Spleen (tissue), 11 donors: ENCODE measurements around the gene PGAP3. TPM values are rescaled to one million over a fixed set of nuclear protein-coding genes. Genes with fewer than 3 reads are reported as not detected.

ENCODE experiments used
- DNase-seq: peaks from one replicate; pipeline ENCODE4 v3.0.0-alpha.2; 2020
- H3K27ac ChIP-seq, 8 donors: fragments of 200-600 bp; sonication (generic) in 7 of 8; 1 replicate in 4 of 8; 2 replicates in 4 of 8; pipeline versions ENCODE4 v1.5.0 to v1.8.0; 2016 to 2021; ENCODE audit warnings: inconsistent platforms in 4 of 8, mild to moderate bottlenecking in 4 of 8, moderate library complexity in 1 of 8
- H3K27me3 ChIP-seq, 7 donors: fragments of 200-600 bp; sonication (generic) in 6 of 7; replicated peaks in 1 of 7; 1 replicate in 4 of 7; 2 replicates in 3 of 7; pipeline versions ENCODE4 v1.5.0 to v1.8.0; 2016 to 2021; ENCODE audit warnings: inconsistent platforms in 3 of 7, mild to moderate bottlenecking in 1 of 7
- H3K36me3 ChIP-seq, 6 donors: fragments of 200-600 bp; sonication (generic) in 5 of 6; 1 replicate in 4 of 6; 2 replicates in 2 of 6; pipeline versions ENCODE4 v1.5.0 to v1.8.0; 2016 to 2021; ENCODE audit warnings: inconsistent platforms in 2 of 6
- H3K4me1 ChIP-seq, 6 donors: fragments of 200-600 bp; sonication (generic) in 5 of 6; 1 replicate in 3 of 6; 2 replicates in 3 of 6; pipeline versions ENCODE4 v1.5.0 to v1.8.0; 2016 to 2021; ENCODE audit warnings: inconsistent platforms in 3 of 6
- H3K4me3 ChIP-seq, 8 donors: fragments of 200-600 bp; sonication (generic) in 7 of 8; 1 replicate in 4 of 8; 2 replicates in 4 of 8; pipeline versions ENCODE4 v1.5.0 to v1.8.0; 2016 to 2021; ENCODE audit warnings: inconsistent platforms in 4 of 8, mild to moderate bottlenecking in 4 of 8, moderate library complexity in 2 of 8
- H3K9me3 ChIP-seq, 8 donors: fragments of 200-600 bp; sonication (generic) in 7 of 8; 1 replicate in 4 of 8; 2 replicates in 4 of 8; pipeline versions ENCODE4 v1.5.0 to v1.8.0; 2016 to 2021; ENCODE audit warnings: inconsistent platforms in 4 of 8
- POLR2A ChIP-seq, 3 donors: fragments of 450-650 bp; IDR thresholded peaks; one replicate each; pipeline ENCODE4 v1.5.1; 2017; ENCODE audit warnings: antibody characterized with exemption in 3 of 3, mild to moderate bottlenecking in 1 of 3
- POLR2AphosphoS5 ChIP-seq, 3 donors: sonication (generic); formaldehyde crosslinking; IDR thresholded peaks; one replicate each; pipeline ENCODE4 v1.5.1; 2017; ENCODE audit warnings: antibody characterized with exemption in 3 of 3
- WGBS, 5 donors: extraction: QIAGEN DNeasy Blood & Tissue Kit in 3 of 5; methylation state at CpG; one replicate each; pipeline versions ENCODE4 v1.1.5 to v1.1.7; 2013 to 2018; 5-methylcytosine and 5-hydroxymethylcytosine counted together
- intact Hi-C: fragments of 100-400 bp; cut with DNase I; formaldehyde crosslinking; loops from one replicate; pipeline ENCODE4 v1.15.0; 2023; ENCODE audit warnings: low total_unique reads
- polyA plus RNA-seq, 3 donors: library from polyadenylated mRNA; stranded (reverse); fragments of 200-250 nt; gene quantifications; one replicate each; pipeline ENCODE4 v1.2.1, GENCODE V29; 2013
- total RNA-seq, 7 donors: library from RNA; depleted of rRNA in 3 of 7; stranded (reverse); fragments of >200 nt in 3 of 7; fragmentation: NEBNext Ultra II Directional in 4 of 7; extraction: Animal tissue kit (Norgen Biotek cat#: 25700) in 4 of 7; gene quantifications; one replicate each; pipeline versions ENCODE4 v1.1.0 to v1.2.1, GENCODE V29; 2016 to 2021
- TF ChIP-seq, protein P1 (sequence below), 11 experiments: fragments of 200-600 bp in 7 of 11; fragments of 450-650 bp in 4 of 11; sonication (generic) in 4 of 11; IDR thresholded peaks in 8 of 11; conservative IDR thresholded peaks in 3 of 11; 1 replicate in 7 of 11; 2 replicates in 4 of 11; pipeline versions ENCODE4 v1.4.0 to v1.8.0; 2016 to 2021; ENCODE audit warnings: antibody characterized with exemption in 11 of 11, inconsistent platforms in 4 of 11, mild to moderate bottlenecking in 1 of 11
- donor health status: healthy with polysubstance abuse.
- donor health status: DM: no; HTN: no; CAD: no; lungs with moderate emphysema.
- donor health status: DM: no; HTN: no; CAD: no.
- donor health status: Bipolar disorder and iron deficiency.
- donor health status: healthy.
- donor health status: DM: no; HTN: no; CAD: no.
- donor health status: DM: yes; HTN: yes; CAD: no.

Gene PGAP3
- total and polyA plus RNA-seq, 10 donors: 11.5 to 27.4 (median 19.5) TPM

DNA sequence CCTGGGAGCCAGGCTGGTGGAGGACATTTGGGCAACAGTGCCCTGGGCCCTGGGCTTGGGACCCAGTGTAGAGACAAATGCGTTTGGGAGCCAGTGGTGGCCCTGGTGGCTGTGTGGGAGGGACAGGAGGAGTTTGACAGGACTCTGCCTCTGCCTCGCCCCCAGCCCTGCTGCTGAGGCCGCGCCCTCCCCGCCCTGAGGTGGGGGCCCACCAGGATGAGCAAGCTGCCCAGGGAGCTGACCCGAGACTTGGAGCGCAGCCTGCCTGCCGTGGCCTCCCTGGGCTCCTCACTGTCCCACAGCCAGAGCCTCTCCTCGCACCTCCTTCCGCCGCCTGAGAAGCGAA is 34.6 kb downstream of the PGAP3 start:
- TF ChIP-seq POLR2AphosphoS5 (IDR thresholded peaks at IDR 0.05): no peak
- TF ChIP-seq POLR2A (IDR thresholded peaks at IDR 0.05): no peak
- TF ChIP-seq, protein P1, sequence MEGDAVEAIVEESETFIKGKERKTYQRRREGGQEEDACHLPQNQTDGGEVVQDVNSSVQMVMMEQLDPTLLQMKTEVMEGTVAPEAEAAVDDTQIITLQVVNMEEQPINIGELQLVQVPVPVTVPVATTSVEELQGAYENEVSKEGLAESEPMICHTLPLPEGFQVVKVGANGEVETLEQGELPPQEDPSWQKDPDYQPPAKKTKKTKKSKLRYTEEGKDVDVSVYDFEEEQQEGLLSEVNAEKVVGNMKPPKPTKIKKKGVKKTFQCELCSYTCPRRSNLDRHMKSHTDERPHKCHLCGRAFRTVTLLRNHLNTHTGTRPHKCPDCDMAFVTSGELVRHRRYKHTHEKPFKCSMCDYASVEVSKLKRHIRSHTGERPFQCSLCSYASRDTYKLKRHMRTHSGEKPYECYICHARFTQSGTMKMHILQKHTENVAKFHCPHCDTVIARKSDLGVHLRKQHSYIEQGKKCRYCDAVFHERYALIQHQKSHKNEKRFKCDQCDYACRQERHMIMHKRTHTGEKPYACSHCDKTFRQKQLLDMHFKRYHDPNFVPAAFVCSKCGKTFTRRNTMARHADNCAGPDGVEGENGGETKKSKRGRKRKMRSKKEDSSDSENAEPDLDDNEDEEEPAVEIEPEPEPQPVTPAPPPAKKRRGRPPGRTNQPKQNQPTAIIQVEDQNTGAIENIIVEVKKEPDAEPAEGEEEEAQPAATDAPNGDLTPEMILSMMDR (IDR thresholded peaks at IDR 0.05 in 8 of 11, conservative IDR thresholded peaks at IDR 0.05 in 3 of 11): no peak
- Histone ChIP-seq H3K9me3 (no peaks in the 10 kb centered on the region), H3K27me3 (no peaks in the 10 kb centered on the region), H3K36me3 (peaks cover 3 to 88% (median 24%) of the 10 kb centered on the region in 6 donors), H3K4me3 (no peak overlapping the region), H3K27ac (no peak overlapping the region), H3K4me1 (peaks cover 0 to 78% (median 19%) of the 10 kb centered on the region in 6 donors)
- WGBS, 5 donors: 86 to 91% (median 89%) methylated on average over 9 to 12 of the region's 12 CpGs
- intact Hi-C loops: no loop called here
- no peak for DNase-seq

DNA sequence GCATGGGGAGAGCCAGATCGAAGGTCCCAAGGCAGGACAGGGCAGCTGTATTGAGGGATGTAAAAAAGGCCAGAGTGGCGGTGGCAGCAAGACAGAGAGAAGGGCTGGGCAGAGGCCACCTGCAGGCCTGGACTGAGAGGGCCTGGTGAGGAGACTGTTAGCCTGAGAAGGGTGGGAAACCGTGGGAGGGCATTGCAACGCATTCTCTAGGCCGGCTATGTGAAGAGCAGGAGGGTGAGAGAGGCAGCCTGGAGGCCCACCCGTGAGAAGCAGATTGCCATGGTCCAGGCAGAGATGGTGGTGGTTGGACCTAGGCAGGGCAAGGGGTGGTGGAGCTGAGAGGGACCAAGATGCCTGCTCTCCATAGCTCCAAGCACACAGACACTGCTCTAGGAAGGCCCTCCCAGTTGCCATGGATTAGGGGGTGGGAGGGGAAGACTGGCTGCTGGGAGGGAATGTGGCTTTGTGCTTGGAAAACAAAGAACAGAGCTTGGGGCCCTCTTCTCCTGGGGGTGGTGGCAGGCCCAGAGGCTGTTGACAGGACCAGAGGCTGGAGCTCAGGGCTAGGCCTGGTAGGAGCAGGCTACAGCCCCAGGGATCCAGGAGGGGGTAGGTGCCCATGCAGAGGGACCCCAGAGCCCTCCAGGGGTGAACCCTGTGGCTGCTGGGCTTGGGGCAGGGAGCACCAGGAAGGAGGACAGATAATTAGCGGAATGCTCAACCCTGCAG is 35.1 kb downstream of the PGAP3 start:
- WGBS, 5 donors: 64 to 83% (median 72%) methylated on average over 7 of the region's 7 CpGs
- no peak overlapping the region for H3K4me3 ChIP-seq
- peaks cover 0 to 78% (median 18%) of the 10 kb centered on the region in 6 donors for H3K4me1 ChIP-seq
- no peak for DNase-seq
- peak overlapping the region in 1 of 8 donors; percentile 21 for H3K27ac ChIP-seq
- no peak for TF ChIP-seq POLR2AphosphoS5 (IDR thresholded peaks at IDR 0.05)
- no peak for TF ChIP-seq POLR2A (IDR thresholded peaks at IDR 0.05)
- TF ChIP-seq, protein P1 (IDR thresholded peaks at IDR 0.05 in 8 of 11, conservative IDR thresholded peaks at IDR 0.05 in 3 of 11): no peak
- H3K27me3 ChIP-seq: no peaks in the 10 kb centered on the region
- intact Hi-C loops: no loop called here
- H3K36me3 ChIP-seq: peaks cover 3 to 83% (median 19%) of the 10 kb centered on the region in 6 donors
- no peaks in the 10 kb centered on the region for H3K9me3 ChIP-seq

DNA sequence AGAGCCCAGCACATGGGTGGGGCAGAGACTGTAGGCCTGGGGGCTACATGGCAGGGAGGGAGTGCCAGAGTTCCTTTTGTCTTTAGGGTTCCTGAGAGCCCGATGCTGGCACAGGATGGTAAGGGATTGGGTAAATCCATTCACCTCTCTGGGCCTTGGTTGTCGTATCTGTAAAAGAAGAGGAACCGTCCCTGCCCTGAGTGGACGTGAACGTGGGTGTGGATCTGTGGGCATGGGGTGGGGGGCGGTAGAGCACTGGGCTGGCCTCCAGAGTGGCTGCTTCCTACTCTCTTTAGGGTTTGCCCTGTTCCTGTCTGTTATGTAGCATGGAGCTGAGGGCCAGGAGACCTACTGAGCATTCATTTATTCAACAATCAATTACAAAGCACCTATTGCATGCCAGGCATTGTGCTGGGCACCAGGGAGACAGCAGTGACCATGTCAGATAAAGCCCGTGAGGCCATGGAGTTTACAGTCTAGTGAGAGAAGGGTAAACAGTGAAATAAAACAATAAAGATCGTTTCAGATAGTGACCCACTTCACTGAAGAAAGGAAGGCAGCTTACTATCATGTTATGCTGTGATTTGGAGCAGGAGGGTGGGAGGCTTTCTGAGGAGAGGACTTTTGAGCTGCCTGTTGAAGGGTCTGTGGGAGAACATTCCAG is 35.8 kb downstream of the PGAP3 start:
- no peaks in the 10 kb centered on the region for H3K27me3 ChIP-seq
- H3K27ac ChIP-seq: peak overlapping the region in 2 of 8 donors; percentile 9 to 21
- no peak for TF ChIP-seq POLR2A (IDR thresholded peaks at IDR 0.05)
- TF ChIP-seq, protein P1 (IDR thresholded peaks at IDR 0.05 in 8 of 11, conservative IDR thresholded peaks at IDR 0.05 in 3 of 11): no peak
- no peak for TF ChIP-seq POLR2AphosphoS5 (IDR thresholded peaks at IDR 0.05)
- 49 to 65% (median 60%) methylated on average over 8 of the region's 8 CpGs for WGBS, 5 donors
- peaks cover 0 to 81% (median 20%) of the 10 kb centered on the region in 6 donors for H3K4me1 ChIP-seq
- H3K4me3 ChIP-seq: no peak overlapping the region
- peaks cover 0 to 82% (median 13%) of the 10 kb centered on the region in 6 donors for H3K36me3 ChIP-seq
- DNase-seq: no peak
- intact Hi-C loops: no loop called here
- no peaks in the 10 kb centered on the region for H3K9me3 ChIP-seq

DNA sequence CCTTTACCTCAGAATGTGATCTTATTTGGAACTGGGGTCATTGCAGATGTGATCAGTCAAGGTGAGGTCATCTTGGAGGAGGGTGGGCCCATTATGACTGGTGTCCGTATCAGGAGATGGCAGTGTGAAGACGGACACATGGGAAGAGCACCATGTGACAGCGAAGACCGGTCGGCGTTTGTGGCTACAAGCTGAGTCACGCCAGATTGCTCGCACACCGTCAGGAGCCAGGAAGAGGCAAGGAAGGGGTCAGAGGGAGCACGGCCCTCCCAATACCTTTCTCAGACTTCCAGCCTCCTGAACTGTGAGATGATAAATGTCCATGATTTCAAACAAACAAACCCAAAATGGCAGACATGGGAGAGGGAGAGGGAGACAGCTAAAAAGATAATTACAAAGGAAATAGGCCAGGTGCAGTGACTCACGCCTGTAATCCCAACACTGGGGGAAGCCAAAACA is 37.7 kb downstream of the PGAP3 start:
- Histone ChIP-seq H3K27ac (no peak overlapping the region), H3K4me1 (peaks cover 0 to 95% (median 25%) of the 10 kb centered on the region in 6 donors), H3K4me3 (no peak overlapping the region), H3K36me3 (peaks cover 0 to 76% (median 3%) of the 10 kb centered on the region in 6 donors), H3K27me3 (no peaks in the 10 kb centered on the region), H3K9me3 (no peaks in the 10 kb centered on the region)
- intact Hi-C loops: no loop called here
- TF ChIP-seq POLR2A (IDR thresholded peaks at IDR 0.05) (no peak), POLR2AphosphoS5 (IDR thresholded peaks at IDR 0.05) (peak in 1 of 3 donors; percentile 4)
- TF ChIP-seq, protein P1 (IDR thresholded peaks at IDR 0.05 in 8 of 11, conservative IDR thresholded peaks at IDR 0.05 in 3 of 11): no peak
- no peak for DNase-seq
- WGBS, 5 donors: 83 to 92% (median 91%) methylated on average over 11 of the region's 11 CpGs
